NK-92 (cell line): Measurements from ENCODE around the gene ITM2C.

Source experiments
- DNase-seq: peaks from one replicate; lab custom pipeline; 2025; ENCODE audit not compliant: unreplicated experiment; lab: John Stamatoyannopoulos, UW

Gene ITM2C

GRCh38 chr2:230864605-230865306 is at the start of gene ITM2C:
Gene ITM2C, plus strand, starts transcription at chr2:230864942. Its CDS starts 84 bp downstream, at chr2:230865026.
- no peak for DNase-seq

GRCh38 chr2:230815088-230815487 is 49.7 kb upstream of the ITM2C start:
- no peak for DNase-seq

DNA sequence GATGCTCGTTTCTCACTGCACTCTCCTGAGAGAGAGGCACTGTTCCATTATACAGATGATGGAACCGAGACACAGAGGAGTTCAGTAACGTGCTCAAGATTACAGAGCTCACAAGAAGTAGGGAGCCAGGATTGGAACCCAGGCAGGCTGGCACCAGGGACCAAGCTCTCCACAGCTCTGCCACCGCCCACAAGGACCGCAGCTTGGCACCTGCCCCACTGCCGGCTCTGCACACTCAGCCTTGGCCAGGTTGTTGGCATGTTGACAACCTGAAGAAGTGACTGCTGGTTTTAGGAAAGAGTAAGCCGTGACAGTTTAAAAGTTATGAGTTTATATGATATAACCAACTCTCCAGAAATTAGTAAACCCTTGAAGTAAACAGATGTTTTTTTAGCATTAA is 48.0 kb upstream of the ITM2C start:
- no peak for DNase-seq

- no peak for DNase-seq
Observed at GRCh38 chr2:230819433-230819832, 45.3 kb upstream of the ITM2C start.

DNA sequence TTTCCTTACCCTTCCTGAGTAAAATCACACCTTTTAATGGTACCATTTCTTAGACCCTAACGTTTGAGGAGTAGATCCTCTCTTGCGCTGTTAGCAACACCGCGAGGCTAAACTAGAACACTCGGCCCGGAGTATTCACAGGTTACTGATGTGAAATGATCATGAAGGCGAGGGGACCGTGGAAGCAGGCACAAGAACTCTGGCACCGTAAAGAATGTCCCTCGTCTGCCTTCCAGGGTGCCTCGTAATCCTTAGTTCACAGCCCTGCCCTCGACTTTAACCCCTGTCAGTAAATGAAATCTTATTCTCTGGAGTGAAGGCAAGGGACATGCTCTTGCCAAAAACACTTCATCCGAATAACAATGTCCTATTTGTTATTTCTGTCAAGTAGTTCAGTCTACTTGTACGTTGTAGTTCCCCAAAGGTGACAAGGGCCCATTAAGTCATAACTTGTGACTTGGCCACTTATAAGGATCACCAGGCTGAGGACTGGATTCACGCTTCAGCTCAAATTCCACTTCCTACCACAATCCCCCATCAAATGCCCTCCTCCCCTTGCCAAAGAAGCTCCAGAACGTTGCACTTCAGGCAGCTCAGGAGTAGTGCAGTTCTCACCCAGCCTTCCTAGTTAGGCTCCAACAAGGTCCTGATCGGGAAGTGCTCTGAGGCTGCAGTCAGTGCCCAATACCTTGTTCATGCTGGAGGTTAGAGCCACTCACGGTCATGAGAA is 43.3 kb upstream of the ITM2C start:
- DNase-seq, result no peak

GRCh38 chr2:230821991-230822520 is 42.7 kb upstream of the ITM2C start:
- no peak for DNase-seq

DNA sequence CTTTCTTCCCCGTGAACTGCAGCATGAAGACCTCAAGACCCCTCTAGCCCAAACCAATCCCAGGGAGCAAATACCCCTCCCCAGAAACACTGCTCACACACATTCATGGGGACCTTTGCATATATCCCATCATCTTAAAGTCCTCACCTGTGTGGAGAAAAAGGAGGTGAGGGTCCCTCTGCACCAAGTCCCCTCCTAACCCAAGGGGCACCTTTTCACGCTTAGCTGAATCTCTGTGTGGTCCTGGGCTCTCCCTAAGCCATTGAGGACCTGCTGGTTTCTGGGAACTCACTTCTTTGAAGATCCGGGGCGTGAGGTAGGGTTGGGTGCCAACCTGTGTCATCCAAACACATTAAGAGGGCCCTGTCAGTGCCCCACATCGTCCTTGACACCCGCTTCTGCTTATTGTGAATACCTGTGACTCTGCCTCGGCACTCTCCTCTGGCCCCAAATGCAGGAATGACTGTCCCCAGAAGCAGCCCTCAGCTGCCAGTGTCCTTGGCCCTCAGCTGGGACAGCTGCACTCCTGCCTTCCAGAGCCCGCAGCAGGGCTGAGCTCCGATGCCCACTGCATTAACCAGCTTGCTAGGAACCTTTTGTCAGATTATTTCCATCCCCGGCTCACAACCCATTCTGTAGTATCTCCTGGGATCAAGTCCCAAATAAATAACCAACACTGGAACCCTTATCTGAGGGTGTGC is 41.3 kb upstream of the ITM2C start:
- no peak for DNase-seq

- no peak for DNase-seq
Observed at GRCh38 chr2:230824406-230824978, 40.2 kb upstream of the ITM2C start.

GRCh38 chr2:230825354-230825753 is 39.4 kb upstream of the ITM2C start:
- no peak for DNase-seq

DNA sequence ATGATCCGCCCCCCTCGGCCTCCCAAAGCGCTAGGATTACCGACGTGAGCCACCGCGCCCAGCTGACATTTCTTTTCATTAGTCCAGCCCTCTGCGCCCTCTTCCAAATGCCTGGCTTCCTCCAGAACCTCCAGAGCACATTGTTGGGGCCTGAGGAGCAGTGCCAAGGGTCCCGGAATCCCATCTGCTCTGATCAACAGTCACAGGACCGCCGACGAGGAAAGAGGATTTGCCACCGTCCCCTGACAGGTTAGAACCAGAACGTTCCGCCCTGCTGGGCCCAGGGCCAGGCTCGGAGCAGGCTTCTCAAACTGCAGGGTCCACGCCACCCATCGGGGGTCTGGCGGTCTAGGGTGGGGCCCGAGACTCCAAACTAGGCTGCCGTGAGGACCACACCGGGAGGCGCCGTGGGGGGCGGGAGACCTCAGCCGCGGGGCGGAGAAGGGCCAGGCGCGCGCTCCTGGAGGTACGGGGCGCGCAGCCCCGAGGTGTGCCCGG is 36.9 kb upstream of the ITM2C start:
- no peak for DNase-seq

- DNase-seq, result no peak
Observed at GRCh38 chr2:230828272-230828961, 36.3 kb upstream of the ITM2C start.

GRCh38 chr2:230829293-230829692 is 35.4 kb upstream of the ITM2C start:
- DNase-seq, result no peak

DNA sequence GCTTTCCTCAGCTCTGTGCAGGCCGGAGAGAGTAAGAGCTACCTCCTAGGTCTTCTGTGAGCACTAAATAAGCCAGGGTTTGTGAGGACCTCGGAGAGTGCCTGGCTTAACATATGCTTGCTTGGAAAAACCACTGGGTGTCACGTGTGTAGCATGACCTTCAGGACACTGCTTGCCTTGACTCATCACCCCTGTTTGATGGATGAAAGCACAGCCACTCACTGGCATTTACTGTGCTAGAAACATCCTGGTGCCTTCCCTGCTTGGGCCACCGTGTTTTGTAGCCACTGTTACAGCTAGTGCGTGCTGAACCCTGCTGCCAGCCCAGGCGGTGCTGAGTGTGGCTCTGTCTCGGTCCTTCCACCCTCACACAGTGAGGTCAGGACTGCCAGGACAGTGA is 34.8 kb upstream of the ITM2C start:
- DNase-seq, result no peak

- DNase-seq, result no peak
Observed at GRCh38 chr2:230830428-230830827, 34.3 kb upstream of the ITM2C start.

- DNase-seq, result no peak
Observed at GRCh38 chr2:230840301-230840700, 24.4 kb upstream of the ITM2C start.

DNA sequence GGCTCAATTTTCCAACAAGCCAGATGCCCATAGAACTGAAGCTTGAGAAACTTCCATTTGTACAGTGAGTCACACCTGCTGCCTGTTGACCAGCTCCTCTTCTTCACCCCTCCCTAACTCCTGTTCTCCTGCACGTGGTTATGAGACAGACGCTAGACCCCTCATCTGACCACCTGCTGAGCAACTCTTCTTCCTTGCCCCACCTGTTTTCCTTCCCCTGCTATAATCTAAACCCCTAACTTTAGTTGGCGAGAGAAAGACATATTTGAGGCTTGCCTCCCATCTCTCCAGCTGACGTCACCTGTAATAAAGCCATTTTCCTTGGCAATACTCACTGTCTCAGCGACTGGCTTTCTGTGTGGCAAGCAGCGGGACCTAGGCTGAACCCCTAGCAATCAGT is 22.3 kb upstream of the ITM2C start:
- no peak for DNase-seq

GRCh38 chr2:230843132-230843531 is 21.6 kb upstream of the ITM2C start:
- DNase-seq, result no peak

DNA sequence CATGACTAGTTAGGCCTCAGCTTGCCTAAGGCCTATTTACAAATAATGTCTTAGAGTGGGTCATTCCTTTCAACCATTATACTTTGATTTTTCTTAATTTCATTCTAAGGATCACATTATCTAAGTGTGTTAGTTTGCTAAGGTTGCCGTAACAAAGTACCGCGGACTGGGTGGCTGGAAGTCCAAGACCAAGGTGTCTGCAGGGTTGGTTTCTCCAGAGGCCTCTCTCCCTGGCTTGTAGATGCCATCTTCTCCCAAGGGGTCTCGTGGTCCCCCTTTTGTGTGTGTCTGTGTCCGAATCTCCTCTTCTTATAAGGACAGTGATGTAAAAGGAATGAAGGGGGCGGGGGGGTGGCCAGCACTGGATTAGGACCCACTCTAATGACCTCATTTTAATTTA is 18.4 kb upstream of the ITM2C start:
- DNase-seq, result no peak

DNA sequence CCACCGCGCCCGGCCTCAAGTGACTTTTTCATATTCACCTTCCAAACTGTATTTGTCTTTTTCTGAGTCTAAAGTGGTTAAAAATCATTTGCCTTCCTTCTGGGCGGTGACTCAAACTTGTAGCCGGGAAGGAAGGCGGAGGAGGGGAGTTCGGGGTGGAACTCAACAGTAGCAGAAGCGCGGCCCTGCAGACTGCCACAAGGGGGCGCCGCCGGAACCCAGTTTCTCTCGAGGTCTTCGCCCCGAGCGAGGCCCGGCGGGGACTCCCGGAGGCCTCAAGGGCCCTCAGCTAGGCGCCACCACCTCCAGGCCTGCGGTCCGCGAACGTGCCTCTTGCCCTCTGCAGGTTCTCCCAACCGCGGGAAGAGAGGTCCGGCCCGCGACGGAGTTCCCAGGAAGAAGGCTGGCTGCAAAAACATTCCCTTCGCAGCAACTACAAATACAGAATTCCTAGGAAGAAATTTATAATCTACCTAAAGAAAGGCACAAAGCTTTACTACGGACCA is 16.8 kb upstream of the ITM2C start:
- peak; percentile 14 for DNase-seq

GRCh38 chr2:230849633-230850357 is 14.9 kb upstream of the ITM2C start:
- DNase-seq, result no peak
